PC-3 (cell line): ENCODE data around the gene ARHGEF16. TPM values are rescaled to one million over a fixed set of nuclear protein-coding genes. Genes with fewer than 3 reads are reported as not detected.
A peak's percentile ranks its signal among the peaks of the same experiment; 100 is the strongest.

ENCODE experiments used
- ATAC-seq: fragments of 200-7000 bp; cut with Tn5 transposase; 2 replicates; pipeline ENCODE4 v1.9.1; 2020; ENCODE audit warnings: mild to moderate bottlenecking, moderate library complexity
- Bru-seq: library from RNA; stranded (reverse); fragments of 400-500 nt; gene quantifications from one replicate; lab custom pipeline; 2021; lab: Mats Ljungman, UMichigan
- BruChase-seq, 2 experiments: library from RNA; stranded (reverse); fragments of 400-500 nt; gene quantifications; one replicate each; lab custom pipeline; 2021; lab: Mats Ljungman, UMichigan
- BruUV-seq: library from RNA; stranded (reverse); fragments of 400-500 nt; replicated peaks from 2 replicates; lab custom pipeline; 2021; lab: Mats Ljungman, UMichigan
- CTCF ChIA-PET: fragments of 300-600 bp; sonication (Branson Sonifier 250); formaldehyde crosslinking; loops from one replicate; lab custom pipeline; 2022; ENCODE audit warnings: antibody characterized with exemption; lab: Charles Lee
- POLR2A ChIA-PET: fragments of 300-600 bp; sonication (Branson Sonifier 250); formaldehyde crosslinking; loops from one replicate; lab custom pipeline; 2022; ENCODE audit warnings: antibody characterized with exemption; ENCODE audit not compliant: unreplicated experiment; lab: Charles Lee
- DNase-seq: peaks from one replicate; pipeline ENCODE4 v3.0.0-alpha.2; 2015
- H2AFZ ChIP-seq: fragments of 300-600 bp; sonication (generic); 2 replicates; pipeline ENCODE4 v1.6.0; 2016; ENCODE audit warnings: antibody characterized with exemption, low read length
- H3F3A ChIP-seq: fragments of 300-600 bp; sonication (generic); one replicate; pipeline ENCODE4 v1.6.0; 2017; ENCODE audit warnings: antibody characterized with exemption, low read length, control low read depth, mild to moderate bottlenecking; ENCODE audit not compliant: unreplicated experiment
- H3K27ac ChIP-seq: fragments of 300-600 bp; sonication (generic); 2 replicates; pipeline ENCODE4 v1.5.1; 2016; ENCODE audit warnings: mild to moderate bottlenecking, low read length
- H3K27me3 ChIP-seq: fragments of 300-600 bp; sonication (generic); 2 replicates; pipeline ENCODE4 v1.6.1; 2016; ENCODE audit warnings: low read length, mixed read lengths
- H3K36me3 ChIP-seq: fragments of 300-600 bp; sonication (generic); 2 replicates; pipeline ENCODE4 v1.6.1; 2016; ENCODE audit warnings: low read depth, mixed run types, low read length, mixed read lengths
- H3K4me1 ChIP-seq: fragments of 300-600 bp; sonication (generic); 2 replicates; pipeline ENCODE4 v1.5.1; 2016; ENCODE audit warnings: low read length; ENCODE audit not compliant: insufficient read depth
- H3K4me2 ChIP-seq: fragments of 300-600 bp; sonication (generic); 2 replicates; pipeline ENCODE4 v1.6.0; 2016; ENCODE audit warnings: low read length
- H3K4me3 ChIP-seq: fragments of 300-600 bp; sonication (generic); 2 replicates; pipeline ENCODE4 v1.5.1; 2016; ENCODE audit warnings: mild to moderate bottlenecking, low read length, mixed read lengths
- H3K79me2 ChIP-seq: fragments of 300-600 bp; sonication (generic); 2 replicates; pipeline ENCODE4 v1.6.1; 2017; ENCODE audit warnings: low read length, mixed read lengths
- H3K9ac ChIP-seq: fragments of 300-600 bp; sonication (generic); 2 replicates; pipeline ENCODE4 v1.6.0; 2016; ENCODE audit warnings: mild to moderate bottlenecking, low read length
- H3K9me2 ChIP-seq: fragments of 300-600 bp; sonication (generic); replicated peaks from 2 replicates; pipeline ENCODE4 v1.6.1; 2016; ENCODE audit warnings: mixed run types, low read length, mixed read lengths
- H3K9me3 ChIP-seq: fragments of 300-600 bp; sonication (generic); 2 replicates; pipeline ENCODE4 v1.6.1; 2016; ENCODE audit warnings: low read length, mixed read lengths
- H4K20me1 ChIP-seq: fragments of 300-600 bp; sonication (generic); 2 replicates; pipeline ENCODE4 v1.6.1; 2016; ENCODE audit warnings: low read length, mixed read lengths
- EZH2 ChIP-seq: fragments of 300-600 bp; sonication (generic); IDR thresholded peaks from one replicate; pipeline ENCODE4 v1.6.1; 2017; ENCODE audit warnings: antibody characterized with exemption, mild to moderate bottlenecking, low read length; ENCODE audit not compliant: unreplicated experiment
- EZH2phosphoT487 ChIP-seq: fragments of 300-600 bp; sonication (generic); IDR thresholded peaks from 2 replicates; pipeline ENCODE4 v1.6.1; 2018; ENCODE audit warnings: mild to moderate bottlenecking, antibody characterized with exemption, low read length, borderline replicate concordance
- intact Hi-C: fragments of 100-400 bp; cut with micrococcal nuclease; formaldehyde crosslinking; loops from 2 replicates; pipeline ENCODE4 v1.9.0; 2023
- long read RNA-seq: library from polyadenylated mRNA; unstranded; transcript quantifications from one replicate; pipeline ENCODE4 v2.0.0, GENCODE V29; 2021; ENCODE audit not compliant: unreplicated experiment
- total RNA-seq: library from RNA; depleted of rRNA; stranded (reverse); fragments of >200 nt; gene quantifications from 2 replicates; pipeline ENCODE4 v1.2.3, GENCODE V29; 2014; rRNA removed
- TF ChIP-seq, protein P1 (sequence below): fragments of 300-600 bp; sonication (generic); conservative IDR thresholded peaks from 2 replicates; pipeline ENCODE4 v1.5.1; 2017; ENCODE audit warnings: antibody characterized with exemption, low read depth, mild to moderate bottlenecking, low read length

Gene ARHGEF16
- 54.3 and 60.7 TPM in 2 replicates for total RNA-seq
- percentile 49 among the genes with signal in this experiment for Bru-seq, nascent RNA
- percentile 52 among the genes with signal in this experiment for BruChase-seq, experiment 1, labeled RNA remaining after a 6-hour chase
- BruChase-seq, experiment 2, labeled RNA remaining after a 2-hour chase, result percentile 48 among the genes with signal in this experiment
- long read RNA-seq, transcript ARHGEF16-203 (15 exons, 3,061 nt), result major isoform, 33 of 124 reads
- long read RNA-seq, partial matches to known transcripts, result 40 of 124 reads
- long read RNA-seq, other reads (novel, unspliced or antisense), result 47 of 124 reads

DNA sequence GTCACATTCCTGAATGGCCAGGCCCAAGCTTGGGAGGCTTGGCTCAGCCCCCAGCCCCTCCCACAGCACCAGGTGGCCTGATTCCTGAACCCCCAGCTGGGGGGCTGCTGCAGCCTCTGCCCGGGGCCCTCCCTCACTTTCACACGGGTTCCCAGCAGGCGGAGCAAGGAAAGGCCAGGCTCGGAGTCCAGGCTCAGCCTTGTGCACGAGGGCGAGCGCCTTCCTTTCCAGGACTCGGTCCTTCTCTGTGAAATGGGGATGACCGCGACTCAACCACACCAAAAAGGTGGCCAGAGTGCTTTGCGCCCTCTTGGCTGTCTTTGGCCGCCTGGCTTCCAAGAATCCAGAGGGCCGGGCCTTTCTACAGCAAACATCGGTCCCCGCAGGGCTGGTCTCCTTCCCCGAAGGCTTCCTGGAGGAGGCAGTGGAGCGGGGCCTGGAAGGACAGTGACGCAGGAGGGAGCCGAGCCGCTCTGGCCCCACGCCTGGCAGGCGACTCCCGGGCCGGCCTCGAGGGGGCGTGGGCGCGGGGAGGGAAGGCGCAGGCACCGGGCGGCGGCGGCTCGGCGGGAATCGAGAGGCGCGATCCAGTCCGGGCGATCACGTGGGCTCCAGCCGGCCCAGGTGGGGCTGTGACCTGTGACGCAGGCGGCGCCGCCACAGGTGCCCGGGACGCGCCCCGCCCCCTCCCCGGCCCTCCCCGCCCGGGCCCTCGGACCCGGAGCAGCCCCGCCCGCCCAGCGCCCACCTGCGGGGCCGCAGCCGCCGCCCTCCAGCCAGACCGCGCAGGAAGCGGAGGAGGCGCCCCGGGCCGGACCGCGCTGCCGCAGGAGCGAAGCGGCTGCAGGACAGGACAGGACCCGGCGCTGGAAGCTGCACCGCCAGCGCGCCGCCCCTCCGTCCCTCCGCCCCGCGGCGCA lies at the start of gene ARHGEF16:
Gene ARHGEF16, plus strand, starts transcription at position 775 of the 920 bp plus-strand sequence. CDS start 8,420 bp downstream, outside the sequence.
- BruUV-seq, result no TSS peak

GRCh38 chr1:3404801-3405200 lies 49.7 kb upstream of the ARHGEF16 start:
- ChIA-PET POLR2A (no interaction called here), CTCF (no interaction called here)
- Histone ChIP-seq H3F3A (no peaks in the 10 kb centered on the region), H3K9me3 (no peaks in the 10 kb centered on the region), H2AFZ (no peak overlapping the region), H3K4me3 (no peak overlapping the region), H3K9ac (no peak overlapping the region), H3K36me3 (no peaks in the 10 kb centered on the region), H3K27me3 (peaks cover 88% of the 10 kb centered on the region), H3K79me2 (no peaks in the 10 kb centered on the region), H3K4me2 (no peak overlapping the region), H4K20me1 (no peaks in the 10 kb centered on the region), H3K9me2 (no peaks in the 10 kb centered on the region), H3K27ac (no peak overlapping the region), H3K4me1 (peaks cover 4% of the 10 kb centered on the region; the same call in 1 of the 2 replicates)
- no peak for ATAC-seq
- no TSS peak for BruUV-seq
- DNase-seq, result no peak
- intact Hi-C loops, result no loop called here
- TF ChIP-seq EZH2phosphoT487 (no peak), EZH2 (no peak)
- TF ChIP-seq, protein P1, sequence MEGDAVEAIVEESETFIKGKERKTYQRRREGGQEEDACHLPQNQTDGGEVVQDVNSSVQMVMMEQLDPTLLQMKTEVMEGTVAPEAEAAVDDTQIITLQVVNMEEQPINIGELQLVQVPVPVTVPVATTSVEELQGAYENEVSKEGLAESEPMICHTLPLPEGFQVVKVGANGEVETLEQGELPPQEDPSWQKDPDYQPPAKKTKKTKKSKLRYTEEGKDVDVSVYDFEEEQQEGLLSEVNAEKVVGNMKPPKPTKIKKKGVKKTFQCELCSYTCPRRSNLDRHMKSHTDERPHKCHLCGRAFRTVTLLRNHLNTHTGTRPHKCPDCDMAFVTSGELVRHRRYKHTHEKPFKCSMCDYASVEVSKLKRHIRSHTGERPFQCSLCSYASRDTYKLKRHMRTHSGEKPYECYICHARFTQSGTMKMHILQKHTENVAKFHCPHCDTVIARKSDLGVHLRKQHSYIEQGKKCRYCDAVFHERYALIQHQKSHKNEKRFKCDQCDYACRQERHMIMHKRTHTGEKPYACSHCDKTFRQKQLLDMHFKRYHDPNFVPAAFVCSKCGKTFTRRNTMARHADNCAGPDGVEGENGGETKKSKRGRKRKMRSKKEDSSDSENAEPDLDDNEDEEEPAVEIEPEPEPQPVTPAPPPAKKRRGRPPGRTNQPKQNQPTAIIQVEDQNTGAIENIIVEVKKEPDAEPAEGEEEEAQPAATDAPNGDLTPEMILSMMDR, result no peak

More for the DNA sequence above, at the start of gene ARHGEF16:
- Histone ChIP-seq H3K9me3 (no peaks in the 10 kb centered on the region), H3K79me2 (peaks cover 12% of the 10 kb centered on the region), H3K27ac (peak within 1 kb of the TSS; percentile 18), H3K9ac (peak within 1 kb of the TSS; percentile 71), H4K20me1 (no peaks in the 10 kb centered on the region), H3F3A (no peaks in the 10 kb centered on the region), H3K36me3 (no peaks in the 10 kb centered on the region), H2AFZ (peak within 1 kb of the TSS; percentile 84), H3K4me2 (peak within 1 kb of the TSS; percentile 92), H3K9me2 (no peaks in the 10 kb centered on the region), H3K4me1 (peaks cover 16% of the 10 kb centered on the region), H3K27me3 (peaks cover 11% of the 10 kb centered on the region; the same call in 1 of the 2 replicates), H3K4me3 (peak within 1 kb of the TSS; percentile 84)
- POLR2A ChIA-PET, result no interaction called here
- DNase-seq (peak; percentile 91), ATAC-seq (peak; percentile 72)
- CTCF ChIA-PET, result interaction anchor here (1.1 to 1.8 kb wide), 11 partner anchors 18 to 270 kb away, joined by 3 to 31 read pairs (median 10); no protein-coding TSS in a partner anchor
- TF ChIP-seq, protein P1, result peak; percentile 68
- no peak for TF ChIP-seq EZH2phosphoT487
- intact Hi-C loops, result loop anchor here (1.0 kb wide), 3 partner anchors 30 to 270 kb away; no protein-coding TSS in a partner anchor
